Measurements from ENCODE around the gene CACNA1C. TPM values are rescaled to one million over a fixed set of nuclear protein-coding genes. Genes with fewer than 3 reads are reported as not detected.

CACNA1C gene
- total RNA-seq, 4 donors from 2014 or later = 2.0 to 4.2 (median 2.5) TPM

DNA sequence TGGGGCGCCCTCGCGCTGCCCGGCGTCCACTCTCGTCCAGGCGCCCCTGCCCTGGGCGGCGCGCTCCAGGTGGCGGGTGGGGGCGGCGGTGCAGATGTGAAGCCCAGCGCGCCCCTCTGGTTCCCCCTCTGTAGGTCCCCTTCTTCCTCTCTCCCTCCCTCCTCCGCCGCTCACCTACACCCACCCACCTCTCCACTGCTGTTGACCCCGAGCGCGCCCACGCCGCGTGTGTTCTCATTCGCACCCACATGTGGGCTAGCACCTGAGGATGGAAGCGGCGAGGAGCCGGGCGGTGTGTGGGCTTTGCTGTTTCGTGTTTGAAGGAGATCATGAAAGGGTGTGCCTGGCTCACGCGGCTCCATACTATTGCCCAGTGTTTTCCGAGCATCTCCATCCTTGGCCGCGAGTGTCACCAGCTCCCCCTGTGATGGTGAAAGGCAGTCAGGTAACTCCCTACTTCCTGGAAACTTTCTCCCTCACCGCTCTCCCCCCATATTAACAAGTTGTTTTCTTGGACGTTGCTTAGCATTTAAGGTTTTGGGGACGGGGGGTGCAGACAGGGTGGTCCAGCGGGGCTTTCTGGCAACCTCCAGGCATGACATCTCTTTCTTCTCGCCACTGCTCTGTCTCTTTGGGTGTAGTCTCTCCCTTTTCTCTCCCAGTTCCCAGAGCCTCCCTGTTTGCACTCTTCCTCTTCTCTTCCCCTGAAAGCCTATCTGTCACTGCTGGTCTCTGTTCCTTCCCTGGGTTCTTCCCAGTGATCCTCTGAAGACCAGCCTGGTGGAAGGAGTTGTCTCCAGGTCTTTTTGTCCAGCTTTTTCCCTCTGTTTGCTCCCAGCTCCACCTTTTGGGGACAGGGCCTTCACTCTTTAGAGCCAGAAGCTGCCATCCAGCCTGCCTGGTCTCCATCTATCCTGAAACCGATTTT is 1.6 kb downstream of the CACNA1C start:
- DNase-seq = no peak
- H3K4me1 ChIP-seq = peaks cover 0 to 8% of the 10 kb centered on the region in 2 donors

DNA sequence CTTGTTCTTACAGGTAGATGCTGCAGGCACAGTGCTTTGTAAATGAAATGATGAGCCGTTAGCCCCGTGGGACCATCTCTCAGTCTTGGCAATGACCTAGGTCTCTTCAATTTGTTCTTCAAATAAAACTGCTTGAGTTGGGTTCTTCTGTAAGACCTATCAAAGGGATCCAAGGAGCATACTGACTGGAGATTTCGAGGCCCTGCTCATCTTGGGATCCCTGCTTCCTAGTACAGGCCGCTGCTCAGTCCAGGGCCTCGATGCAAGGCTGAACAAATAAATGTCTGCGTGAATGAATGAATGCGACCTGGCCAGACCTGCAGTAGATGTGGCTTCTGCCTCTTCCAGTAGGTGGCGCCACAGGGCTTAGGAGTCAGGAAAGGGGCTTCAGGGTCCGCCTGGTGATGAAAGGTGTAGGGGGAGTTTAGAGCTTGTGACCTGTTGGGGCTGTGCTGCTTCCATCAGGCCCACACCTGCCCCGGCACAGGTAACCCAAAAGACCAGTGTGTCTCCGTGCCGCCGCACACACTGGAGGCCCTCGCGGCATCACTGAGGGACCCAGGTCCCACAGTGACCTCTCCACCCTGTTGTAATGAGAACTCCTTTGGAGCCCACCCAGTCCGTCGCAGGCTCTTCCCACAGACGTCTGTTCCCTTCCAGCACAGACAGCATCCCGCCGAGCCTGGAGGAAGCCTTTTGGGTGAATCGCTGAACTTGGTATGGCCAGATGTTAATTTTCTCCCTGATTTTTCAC is 4.4 kb downstream of the CACNA1C start:
- Histone ChIP-seq H3K9me3 (no peaks in the 10 kb centered on the region), H3K27ac (no peak overlapping the region), H3K4me3 (replicated peaks in 1 of 3) (no peak overlapping the region), H3K27me3 (no peaks in the 10 kb centered on the region), H3K36me3 (no peaks in the 10 kb centered on the region), H3K4me1 (peaks cover 0 to 8% of the 10 kb centered on the region in 2 donors)
- intact Hi-C loops (cut with DNase I) = loop anchor here (10.0 kb wide), 2 partner anchors 218 to 528 kb away; no protein-coding TSS in a partner anchor
- no peak for TF ChIP-seq POLR2A (IDR thresholded peaks at IDR 0.05)
- TF ChIP-seq, protein P1, sequence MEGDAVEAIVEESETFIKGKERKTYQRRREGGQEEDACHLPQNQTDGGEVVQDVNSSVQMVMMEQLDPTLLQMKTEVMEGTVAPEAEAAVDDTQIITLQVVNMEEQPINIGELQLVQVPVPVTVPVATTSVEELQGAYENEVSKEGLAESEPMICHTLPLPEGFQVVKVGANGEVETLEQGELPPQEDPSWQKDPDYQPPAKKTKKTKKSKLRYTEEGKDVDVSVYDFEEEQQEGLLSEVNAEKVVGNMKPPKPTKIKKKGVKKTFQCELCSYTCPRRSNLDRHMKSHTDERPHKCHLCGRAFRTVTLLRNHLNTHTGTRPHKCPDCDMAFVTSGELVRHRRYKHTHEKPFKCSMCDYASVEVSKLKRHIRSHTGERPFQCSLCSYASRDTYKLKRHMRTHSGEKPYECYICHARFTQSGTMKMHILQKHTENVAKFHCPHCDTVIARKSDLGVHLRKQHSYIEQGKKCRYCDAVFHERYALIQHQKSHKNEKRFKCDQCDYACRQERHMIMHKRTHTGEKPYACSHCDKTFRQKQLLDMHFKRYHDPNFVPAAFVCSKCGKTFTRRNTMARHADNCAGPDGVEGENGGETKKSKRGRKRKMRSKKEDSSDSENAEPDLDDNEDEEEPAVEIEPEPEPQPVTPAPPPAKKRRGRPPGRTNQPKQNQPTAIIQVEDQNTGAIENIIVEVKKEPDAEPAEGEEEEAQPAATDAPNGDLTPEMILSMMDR (IDR thresholded peaks at IDR 0.05) = peak; percentile 14 to 50 (median 31)
- DNase-seq = peak; percentile 27 to 45
- 47 to 58% methylated on average over 21 of the region's 21 CpGs for WGBS, 2 donors

More for the DNA sequence above, 1.6 kb downstream of the CACNA1C start:
- Histone ChIP-seq H3K4me3 (replicated peaks in 1 of 3) (peak overlapping the region in 1 of 3 donors; percentile 37), H3K9me3 (no peaks in the 10 kb centered on the region), H3K27me3 (no peaks in the 10 kb centered on the region), H3K27ac (peak overlapping the region in 1 of 3 donors; percentile 13), H3K36me3 (no peaks in the 10 kb centered on the region)
- 7 to 10% methylated on average over 25 to 34 of the region's 40 CpGs for WGBS, 2 donors
- TF ChIP-seq, protein P1 (IDR thresholded peaks at IDR 0.05) = no peak
- no peak for TF ChIP-seq POLR2A (IDR thresholded peaks at IDR 0.05)
- intact Hi-C loops (cut with DNase I) = loop anchor here (10.0 kb wide), 2 partner anchors 220 to 530 kb away; no protein-coding TSS in a partner anchor

DNA sequence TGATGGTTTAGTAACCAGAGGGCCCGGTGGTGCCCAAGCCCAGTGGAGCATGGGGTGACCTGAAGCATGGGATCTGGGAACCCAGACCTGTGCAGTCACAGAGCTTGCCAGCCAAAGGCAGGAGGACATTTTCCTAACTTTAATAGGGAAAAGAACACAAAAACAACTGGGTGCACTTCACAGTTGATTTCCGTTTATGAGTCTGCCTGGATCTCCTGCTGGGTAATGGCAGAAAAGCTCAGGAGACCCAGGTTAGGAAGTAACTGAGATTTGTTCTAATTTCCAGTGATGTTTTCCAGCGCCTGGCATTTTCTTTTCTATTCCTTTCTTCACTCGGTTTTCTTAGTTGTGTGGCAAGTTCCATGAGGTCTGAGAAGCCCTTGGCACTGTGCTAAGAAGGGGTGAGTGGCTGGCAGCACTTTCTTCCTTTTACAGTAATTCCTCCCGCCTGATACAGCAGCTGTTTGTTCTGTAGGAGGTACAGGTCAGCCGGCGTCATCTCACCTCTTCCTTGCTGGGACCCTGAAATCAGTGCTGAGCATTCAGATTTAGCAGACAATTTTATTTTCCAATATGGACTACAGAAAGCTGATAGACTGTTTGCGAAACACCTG is 5.1 kb downstream of the CACNA1C start:
- no peaks in the 10 kb centered on the region for H3K27me3 ChIP-seq
- TF ChIP-seq POLR2A (IDR thresholded peaks at IDR 0.05) = no peak
- TF ChIP-seq, protein P1 (IDR thresholded peaks at IDR 0.05) = no peak
- DNase-seq = no peak
- peaks cover 0 to 8% of the 10 kb centered on the region in 2 donors for H3K4me1 ChIP-seq
- no peaks in the 10 kb centered on the region for H3K36me3 ChIP-seq
- H3K27ac ChIP-seq = no peak overlapping the region
- H3K9me3 ChIP-seq = no peaks in the 10 kb centered on the region
- WGBS, 2 donors = 75 to 76% methylated on average over 8 of the region's 8 CpGs
- intact Hi-C loops (cut with DNase I) = loop anchor here (10.0 kb wide), 2 partner anchors 217 to 527 kb away; no protein-coding TSS in a partner anchor
- H3K4me3 ChIP-seq (replicated peaks in 1 of 3) = no peak overlapping the region

DNA sequence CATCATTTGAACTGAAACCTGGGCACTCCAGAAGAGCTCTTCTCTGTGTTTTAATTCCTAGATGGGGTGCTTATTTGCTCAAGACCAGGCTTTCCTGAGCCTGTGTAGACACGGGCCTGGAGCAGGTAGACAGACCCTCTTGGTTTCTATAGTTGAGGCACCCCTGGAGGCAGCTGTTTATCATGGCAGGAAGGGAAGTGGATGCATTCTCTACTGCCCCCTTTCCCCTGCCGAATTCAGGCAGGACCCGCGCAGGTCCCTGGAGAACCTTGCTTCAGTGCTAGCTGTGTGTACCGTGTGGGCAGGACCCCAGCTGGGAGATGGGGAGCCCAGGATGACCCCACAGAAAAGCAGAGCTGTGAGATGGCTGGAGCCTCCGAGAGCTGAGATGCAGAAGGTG is 6.0 kb downstream of the CACNA1C start:
- DNase-seq = no peak
- Histone ChIP-seq H3K4me1 (no peaks in the 10 kb centered on the region), H3K4me3 (replicated peaks in 1 of 3) (no peak overlapping the region), H3K27me3 (no peaks in the 10 kb centered on the region), H3K9me3 (no peaks in the 10 kb centered on the region), H3K36me3 (no peaks in the 10 kb centered on the region), H3K27ac (no peak overlapping the region)
- WGBS, 2 donors = 64 to 72% methylated on average over 6 of the region's 6 CpGs
- TF ChIP-seq POLR2A (IDR thresholded peaks at IDR 0.05) = no peak
- intact Hi-C loops (cut with DNase I) = loop anchor here (10.0 kb wide), 2 partner anchors 216 to 526 kb away; no protein-coding TSS in a partner anchor

DNA sequence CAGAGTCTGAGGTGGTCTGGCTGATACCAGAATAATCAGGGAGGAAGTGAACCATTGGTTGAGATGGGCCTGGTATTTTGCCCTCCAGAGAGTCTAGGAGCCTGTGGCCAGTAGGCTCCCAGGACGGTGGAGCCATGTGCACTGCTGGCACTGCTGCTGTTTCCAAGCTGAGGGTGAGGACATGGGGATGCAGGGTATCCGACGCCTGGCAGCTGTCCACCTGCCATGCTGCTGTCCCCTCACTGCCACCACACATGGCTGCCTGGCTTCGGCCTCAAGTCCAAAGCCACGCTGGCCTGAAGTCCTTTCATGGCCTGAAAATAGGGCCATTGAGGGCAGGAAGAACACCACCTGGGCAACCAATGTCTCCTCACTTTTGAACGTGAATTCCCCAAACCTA is 8.6 kb downstream of the CACNA1C start:
- Histone ChIP-seq H3K27ac (no peak overlapping the region), H3K9me3 (no peaks in the 10 kb centered on the region), H3K36me3 (no peaks in the 10 kb centered on the region), H3K4me3 (replicated peaks in 1 of 3) (no peak overlapping the region), H3K4me1 (no peaks in the 10 kb centered on the region), H3K27me3 (no peaks in the 10 kb centered on the region)
- intact Hi-C loops (cut with DNase I) = no loop called here
- 87 to 96% methylated on average over 6 of the region's 6 CpGs for WGBS, 2 donors
- TF ChIP-seq, protein P1 (IDR thresholded peaks at IDR 0.05) = no peak
- no peak for TF ChIP-seq POLR2A (IDR thresholded peaks at IDR 0.05)
- DNase-seq = no peak
